Transverse colon (tissue), 4 donors: Measurements from ENCODE around the gene CSTB.

ENCODE experiments used
- CTCF ChIP-seq, 5 experiments: fragments of 200-600 bp in 3 of 5; fragments of 450-650 bp in 2 of 5; sonication (generic) in 3 of 5; IDR thresholded peaks; 1 replicate in 2 of 5; 2 replicates in 3 of 5; pipeline ENCODE4 v1.5.1; 2016 to 2017; ENCODE audit warnings: antibody characterized with exemption in 5 of 5, inconsistent platforms in 3 of 5, mild to moderate bottlenecking in 2 of 5, moderate library complexity in 1 of 5
- EP300 ChIP-seq: sonication (generic); formaldehyde crosslinking; IDR thresholded peaks from one replicate; pipeline ENCODE4 v1.6.1; 2017; ENCODE audit warnings: antibody characterized with exemption, low read depth
- POLR2A ChIP-seq: fragments of 450-650 bp; IDR thresholded peaks from one replicate; pipeline ENCODE4 v1.6.1; 2016; ENCODE audit warnings: antibody characterized with exemption, mild to moderate bottlenecking, moderate library complexity
- POLR2AphosphoS5 ChIP-seq, 3 donors: sonication (generic); formaldehyde crosslinking; IDR thresholded peaks; one replicate each; pipeline ENCODE4 v1.6.1; 2016; ENCODE audit warnings: antibody characterized with exemption in 3 of 3

- TF ChIP-seq CTCF (IDR thresholded peaks at IDR 0.05) (no peak), POLR2AphosphoS5 (IDR thresholded peaks at IDR 0.05) (no peak), EP300 (no peak), POLR2A (no peak)
Measured at GRCh38 chr21:43775190-43775589, 918 bp downstream of the CSTB start.
